ENCODE measurements around the gene MED15. TPM values are rescaled to one million over a fixed set of nuclear protein-coding genes. Genes with fewer than 3 reads are reported as not detected.

MED15 gene
- total RNA-seq, 1 donor from 2014 or later: 135 TPM

DNA sequence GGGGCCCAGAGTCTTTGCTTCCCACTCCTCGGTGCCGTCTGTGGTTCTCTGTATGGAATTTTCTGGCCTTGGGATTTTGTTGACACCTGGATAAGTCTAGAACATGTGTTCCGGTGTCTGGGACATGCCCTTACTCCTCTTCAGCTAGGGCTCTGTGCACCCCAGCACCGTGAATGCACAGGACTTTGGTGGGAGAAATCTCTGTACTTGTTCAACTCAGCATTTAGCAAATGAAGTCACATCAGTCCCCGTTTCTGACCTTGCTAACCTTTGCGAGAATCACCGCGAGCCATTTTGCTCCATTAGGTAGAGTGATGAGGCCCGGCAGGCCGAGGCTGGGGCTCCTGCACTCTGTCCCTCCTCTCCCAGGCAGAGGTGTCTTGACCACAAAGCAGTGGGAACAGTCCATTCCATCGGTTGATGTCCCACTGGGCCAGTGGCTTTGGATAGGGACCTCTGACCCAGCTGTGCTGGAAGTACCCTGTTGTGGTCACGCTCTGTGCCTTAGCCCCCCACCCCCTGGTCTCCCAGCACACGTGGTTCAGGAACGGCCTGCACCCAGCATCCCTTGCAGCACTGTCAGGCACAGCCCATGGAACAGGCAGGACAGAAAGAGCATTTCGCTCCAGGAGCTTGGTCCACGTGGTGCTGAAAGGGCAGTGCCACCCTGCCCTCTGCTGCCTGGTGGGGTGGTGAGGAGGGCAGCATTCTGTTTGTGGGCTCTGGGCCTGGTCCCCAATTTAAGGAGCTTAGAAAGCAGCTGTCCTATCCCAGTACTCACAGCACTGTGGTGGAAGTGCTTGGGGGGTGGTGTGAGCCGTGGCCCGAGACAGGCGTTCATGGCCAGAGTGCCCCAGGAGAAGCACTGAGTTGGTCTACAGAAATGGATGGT is 73.4 kb downstream of the MED15 start:
- H3K27ac Mint-ChIP-seq: no peak overlapping the region
- no peaks in the 10 kb centered on the region for H3K4me1 Mint-ChIP-seq
- no peaks in the 10 kb centered on the region for H3K9me3 Mint-ChIP-seq
- no peaks in the 10 kb centered on the region for H3K27me3 Mint-ChIP-seq (ENCODE audit: low read depth)
- H3K36me3 Mint-ChIP-seq: peaks cover 9% of the 10 kb centered on the region
- H3K4me3 Mint-ChIP-seq: no peak overlapping the region
- TF ChIP-seq, protein P1, sequence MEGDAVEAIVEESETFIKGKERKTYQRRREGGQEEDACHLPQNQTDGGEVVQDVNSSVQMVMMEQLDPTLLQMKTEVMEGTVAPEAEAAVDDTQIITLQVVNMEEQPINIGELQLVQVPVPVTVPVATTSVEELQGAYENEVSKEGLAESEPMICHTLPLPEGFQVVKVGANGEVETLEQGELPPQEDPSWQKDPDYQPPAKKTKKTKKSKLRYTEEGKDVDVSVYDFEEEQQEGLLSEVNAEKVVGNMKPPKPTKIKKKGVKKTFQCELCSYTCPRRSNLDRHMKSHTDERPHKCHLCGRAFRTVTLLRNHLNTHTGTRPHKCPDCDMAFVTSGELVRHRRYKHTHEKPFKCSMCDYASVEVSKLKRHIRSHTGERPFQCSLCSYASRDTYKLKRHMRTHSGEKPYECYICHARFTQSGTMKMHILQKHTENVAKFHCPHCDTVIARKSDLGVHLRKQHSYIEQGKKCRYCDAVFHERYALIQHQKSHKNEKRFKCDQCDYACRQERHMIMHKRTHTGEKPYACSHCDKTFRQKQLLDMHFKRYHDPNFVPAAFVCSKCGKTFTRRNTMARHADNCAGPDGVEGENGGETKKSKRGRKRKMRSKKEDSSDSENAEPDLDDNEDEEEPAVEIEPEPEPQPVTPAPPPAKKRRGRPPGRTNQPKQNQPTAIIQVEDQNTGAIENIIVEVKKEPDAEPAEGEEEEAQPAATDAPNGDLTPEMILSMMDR (IDR thresholded peaks at IDR 0.05; ENCODE audit: unreplicated experiment): no peak
- no peak for DNase-seq (ENCODE audit: low spot score in 2 of 2, unreplicated experiment in 2 of 2)

DNA sequence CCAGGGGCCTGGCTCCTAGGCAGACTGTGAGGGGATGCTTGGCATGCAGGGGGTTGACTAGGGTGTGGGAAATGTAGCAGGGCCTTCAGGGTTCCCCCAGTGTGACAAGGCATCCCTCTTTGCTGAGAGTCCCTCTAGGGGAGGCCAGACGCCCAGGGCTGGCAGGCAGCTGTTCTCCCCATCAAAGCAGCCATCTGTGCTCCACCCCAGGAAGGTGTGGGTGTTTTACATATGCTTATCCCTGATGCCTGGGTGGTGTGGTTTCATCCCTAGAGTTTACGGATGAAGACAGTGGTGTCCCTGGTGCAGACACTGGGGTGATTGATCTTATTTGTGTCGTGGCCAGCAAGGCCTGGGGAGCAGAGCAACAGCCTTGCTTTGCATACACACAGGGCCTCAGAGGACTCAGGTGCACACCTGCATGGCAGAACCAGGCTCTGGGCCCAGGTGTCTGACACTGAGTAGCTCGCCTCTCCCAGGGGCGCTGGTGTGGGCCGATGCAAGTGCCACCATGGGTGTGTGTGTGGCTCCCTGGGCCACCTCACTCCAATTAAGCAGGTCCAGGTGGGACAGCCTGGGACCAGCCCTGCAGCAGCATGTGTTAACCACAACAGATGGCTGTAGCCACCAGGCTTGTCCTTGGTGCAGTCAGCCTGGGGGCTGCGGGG is 74.2 kb downstream of the MED15 start:
- Mint-ChIP-seq H3K27ac (no peak overlapping the region), H3K4me3 (no peak overlapping the region), H3K9me3 (no peaks in the 10 kb centered on the region), H3K27me3 (ENCODE audit: low read depth) (no peaks in the 10 kb centered on the region), H3K4me1 (no peaks in the 10 kb centered on the region), H3K36me3 (peaks cover 9% of the 10 kb centered on the region)
- TF ChIP-seq, protein P1 (IDR thresholded peaks at IDR 0.05; ENCODE audit: unreplicated experiment): no peak
- DNase-seq (ENCODE audit: low spot score in 2 of 2, unreplicated experiment in 2 of 2): no peak

DNA sequence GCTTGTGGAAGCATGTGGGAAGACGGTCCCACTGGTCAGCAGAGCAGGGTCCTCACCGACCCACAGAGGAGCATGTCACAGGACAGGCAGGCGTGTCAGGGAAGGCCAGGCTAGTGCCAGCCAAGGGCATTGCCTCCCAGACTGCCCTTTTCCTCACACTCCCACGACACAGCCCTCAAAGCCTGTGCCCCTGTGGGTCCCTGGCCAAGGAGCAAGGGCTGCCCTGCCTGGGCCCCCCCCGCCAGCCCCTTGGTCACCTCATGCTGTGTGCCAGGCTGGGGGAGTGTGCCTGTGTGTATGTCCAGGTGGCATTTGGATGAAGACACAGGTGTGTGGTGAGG is 74.7 kb downstream of the MED15 start:
- no peak overlapping the region for H3K4me3 Mint-ChIP-seq
- H3K9me3 Mint-ChIP-seq: no peaks in the 10 kb centered on the region

DNA sequence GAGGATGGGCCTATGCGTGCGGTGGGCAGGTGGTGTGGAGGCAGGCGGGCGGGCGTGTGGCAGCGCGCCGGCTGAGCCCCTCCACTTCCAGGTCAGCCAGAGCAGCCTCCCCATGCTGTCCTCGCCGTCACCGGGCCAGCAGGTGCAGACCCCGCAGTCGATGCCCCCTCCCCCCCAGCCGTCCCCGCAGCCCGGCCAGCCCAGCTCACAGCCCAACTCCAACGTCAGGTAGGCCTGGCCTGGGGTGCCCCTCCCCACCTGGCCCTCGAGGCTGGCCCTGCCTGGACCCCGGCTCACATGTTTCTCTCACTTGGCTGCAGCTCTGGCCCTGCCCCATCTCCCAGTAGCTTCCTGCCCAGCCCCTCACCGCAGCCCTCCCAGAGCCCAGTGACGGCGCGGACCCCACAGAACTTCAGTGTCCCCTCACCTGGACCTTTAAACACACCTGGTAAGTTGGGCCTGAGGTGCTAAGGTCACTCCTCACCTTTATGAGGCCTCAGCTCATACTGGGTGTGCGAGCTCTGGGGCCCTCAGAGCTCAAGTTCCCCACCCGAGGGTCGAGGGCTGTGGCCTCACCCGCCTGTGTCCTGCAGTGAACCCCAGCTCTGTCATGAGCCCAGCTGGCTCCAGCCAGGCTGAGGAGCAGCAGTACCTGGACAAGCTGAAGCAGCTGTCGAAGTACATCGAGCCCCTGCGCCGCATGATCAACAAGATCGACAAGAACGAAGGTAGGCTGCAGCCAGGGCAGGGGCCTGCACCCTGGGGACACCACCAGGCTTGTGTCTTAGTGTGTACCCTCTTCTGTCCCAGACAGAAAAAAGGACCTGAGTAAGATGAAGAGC is 75.3 kb downstream of the MED15 start:
- TF ChIP-seq, protein P1 (IDR thresholded peaks at IDR 0.05; ENCODE audit: unreplicated experiment): no peak
- H3K9me3 Mint-ChIP-seq: no peaks in the 10 kb centered on the region
- peaks cover 5% of the 10 kb centered on the region for H3K36me3 Mint-ChIP-seq
- no peaks in the 10 kb centered on the region for H3K4me1 Mint-ChIP-seq
- no peak overlapping the region for H3K4me3 Mint-ChIP-seq
- H3K27me3 Mint-ChIP-seq (ENCODE audit: low read depth): no peaks in the 10 kb centered on the region
- DNase-seq (ENCODE audit: low spot score in 2 of 2, unreplicated experiment in 2 of 2): no peak
- H3K27ac Mint-ChIP-seq: no peak overlapping the region

More for the DNA sequence above, 74.7 kb downstream of the MED15 start:
- Mint-ChIP-seq H3K36me3 (peaks cover 9% of the 10 kb centered on the region), H3K27ac (no peak overlapping the region), H3K27me3 (ENCODE audit: low read depth) (no peaks in the 10 kb centered on the region), H3K4me1 (no peaks in the 10 kb centered on the region)
- no peak for DNase-seq (ENCODE audit: low spot score in 2 of 2, unreplicated experiment in 2 of 2)
- TF ChIP-seq, protein P1 (IDR thresholded peaks at IDR 0.05; ENCODE audit: unreplicated experiment): no peak

DNA sequence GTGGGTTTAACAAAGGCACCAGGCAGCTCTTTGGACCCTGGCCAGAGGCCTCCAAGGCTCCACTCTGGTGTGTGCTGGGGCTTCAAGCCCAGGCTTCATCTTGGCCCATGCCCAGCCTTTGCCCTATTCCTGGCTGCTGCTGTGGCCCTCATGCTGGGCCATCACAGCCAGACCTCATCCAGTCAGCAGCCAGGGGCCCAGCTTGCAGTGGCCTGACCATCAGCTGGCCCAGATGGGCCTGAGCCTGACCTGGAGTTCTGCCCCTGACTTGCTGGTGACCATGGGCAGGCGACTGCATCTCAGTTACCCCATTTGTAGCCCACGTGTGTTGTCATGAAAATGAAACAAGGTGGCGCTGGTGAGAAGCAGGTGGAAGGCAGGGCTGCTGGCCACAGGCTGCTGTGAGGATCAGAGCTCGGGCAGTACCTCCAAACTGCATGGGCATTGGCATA is 76.1 kb downstream of the MED15 start:
- no peak overlapping the region for H3K27ac Mint-ChIP-seq
- H3K9me3 Mint-ChIP-seq: no peaks in the 10 kb centered on the region
- no peaks in the 10 kb centered on the region for H3K27me3 Mint-ChIP-seq (ENCODE audit: low read depth)
- no peak overlapping the region for H3K4me3 Mint-ChIP-seq
- peaks cover 4% of the 10 kb centered on the region for H3K36me3 Mint-ChIP-seq
- no peaks in the 10 kb centered on the region for H3K4me1 Mint-ChIP-seq
- TF ChIP-seq, protein P1 (IDR thresholded peaks at IDR 0.05; ENCODE audit: unreplicated experiment): no peak
- no peak for DNase-seq (ENCODE audit: low spot score in 2 of 2, unreplicated experiment in 2 of 2)
